ENCODE results near the gene DDX1. TPM values are rescaled to one million over a fixed set of nuclear protein-coding genes. Genes with fewer than 3 reads are reported as not detected.

Gene DDX1
- total RNA-seq, 2 donors from 2014 or later: 41.1 to 95.2 TPM

- Mint-ChIP-seq H3K4me1 (no peaks in the 10 kb centered on the region), H3K27me3 (peaks cover 3% of the 10 kb centered on the region), H3K36me3 (ENCODE audit: low read depth) (peaks cover 9% of the 10 kb centered on the region), H3K9me3 (peaks cover 5% of the 10 kb centered on the region), H3K27ac (no peak overlapping the region), H3K4me3 (no peak overlapping the region)
- no peak for ATAC-seq (replicated peaks)
Measured at GRCh38 chr2:15643791-15644585, 52.3 kb downstream of the DDX1 start.

- Mint-ChIP-seq H3K4me3 (no peak overlapping the region), H3K9me3 (peaks cover 5% of the 10 kb centered on the region), H3K27ac (no peak overlapping the region), H3K4me1 (no peaks in the 10 kb centered on the region), H3K36me3 (ENCODE audit: low read depth) (peaks cover 9% of the 10 kb centered on the region), H3K27me3 (peaks cover 3% of the 10 kb centered on the region)
- ATAC-seq (replicated peaks): no peak
Measured at GRCh38 chr2:15645300-15645699, 53.6 kb downstream of the DDX1 start.

- H3K9me3 Mint-ChIP-seq: peaks cover 5% of the 10 kb centered on the region
- H3K27ac Mint-ChIP-seq: no peak overlapping the region
- H3K36me3 Mint-ChIP-seq (ENCODE audit: low read depth): peaks cover 6% of the 10 kb centered on the region
- ATAC-seq (replicated peaks): no peak
- H3K27me3 Mint-ChIP-seq: peaks cover 3% of the 10 kb centered on the region
- no peak overlapping the region for H3K4me3 Mint-ChIP-seq
- H3K4me1 Mint-ChIP-seq: no peaks in the 10 kb centered on the region
Measured at GRCh38 chr2:15645720-15646385, 54.2 kb downstream of the DDX1 start.

- Mint-ChIP-seq H3K27me3 (peaks cover 3% of the 10 kb centered on the region), H3K9me3 (no peaks in the 10 kb centered on the region), H3K4me3 (no peak overlapping the region), H3K4me1 (no peaks in the 10 kb centered on the region), H3K36me3 (ENCODE audit: low read depth) (no peaks in the 10 kb centered on the region), H3K27ac (no peak overlapping the region)
- no peak for ATAC-seq (replicated peaks)
Measured at GRCh38 chr2:15646661-15647060, 55.0 kb downstream of the DDX1 start.

GRCh38 chr2:15647622-15648590 is 56.2 kb downstream of the DDX1 start:
- no peaks in the 10 kb centered on the region for H3K4me1 Mint-ChIP-seq
- no peaks in the 10 kb centered on the region for H3K36me3 Mint-ChIP-seq (ENCODE audit: low read depth)
- H3K27me3 Mint-ChIP-seq: peaks cover 3% of the 10 kb centered on the region
- no peak overlapping the region for H3K27ac Mint-ChIP-seq
- ATAC-seq (replicated peaks): no peak
- no peaks in the 10 kb centered on the region for H3K9me3 Mint-ChIP-seq
- H3K4me3 Mint-ChIP-seq: no peak overlapping the region

GRCh38 chr2:15648593-15649525 is 57.2 kb downstream of the DDX1 start:
- Mint-ChIP-seq H3K27ac (no peak overlapping the region), H3K27me3 (peaks cover 3% of the 10 kb centered on the region), H3K4me3 (no peak overlapping the region), H3K4me1 (no peaks in the 10 kb centered on the region), H3K36me3 (ENCODE audit: low read depth) (no peaks in the 10 kb centered on the region), H3K9me3 (no peaks in the 10 kb centered on the region)
- ATAC-seq (replicated peaks): no peak

GRCh38 chr2:15649561-15650255 is 58.0 kb downstream of the DDX1 start:
- Mint-ChIP-seq H3K27me3 (peaks cover 3% of the 10 kb centered on the region), H3K9me3 (no peaks in the 10 kb centered on the region), H3K4me3 (no peak overlapping the region), H3K36me3 (ENCODE audit: low read depth) (no peaks in the 10 kb centered on the region), H3K4me1 (no peaks in the 10 kb centered on the region), H3K27ac (no peak overlapping the region)
- ATAC-seq (replicated peaks): no peak

- H3K27ac Mint-ChIP-seq: no peak overlapping the region
- no peaks in the 10 kb centered on the region for H3K36me3 Mint-ChIP-seq (ENCODE audit: low read depth)
- H3K9me3 Mint-ChIP-seq: no peaks in the 10 kb centered on the region
- H3K4me3 Mint-ChIP-seq: no peak overlapping the region
- H3K27me3 Mint-ChIP-seq: peaks cover 5% of the 10 kb centered on the region
- ATAC-seq (replicated peaks): no peak
- H3K4me1 Mint-ChIP-seq: no peaks in the 10 kb centered on the region
Measured at GRCh38 chr2:15650616-15651366, 59.1 kb downstream of the DDX1 start.

GRCh38 chr2:15651367-15651727 is 59.7 kb downstream of the DDX1 start:
- H3K4me3 Mint-ChIP-seq: no peak overlapping the region
- H3K9me3 Mint-ChIP-seq: no peaks in the 10 kb centered on the region
- H3K27ac Mint-ChIP-seq: no peak overlapping the region
- H3K4me1 Mint-ChIP-seq: no peaks in the 10 kb centered on the region
- no peaks in the 10 kb centered on the region for H3K36me3 Mint-ChIP-seq (ENCODE audit: low read depth)
- ATAC-seq (replicated peaks): no peak
- H3K27me3 Mint-ChIP-seq: peaks cover 5% of the 10 kb centered on the region

- Mint-ChIP-seq H3K27me3 (peaks cover 5% of the 10 kb centered on the region), H3K9me3 (no peaks in the 10 kb centered on the region), H3K27ac (no peak overlapping the region), H3K4me3 (no peak overlapping the region), H3K36me3 (ENCODE audit: low read depth) (no peaks in the 10 kb centered on the region), H3K4me1 (no peaks in the 10 kb centered on the region)
- no peak for ATAC-seq (replicated peaks)
Measured at GRCh38 chr2:15652252-15652651, 60.6 kb downstream of the DDX1 start.

- no peak overlapping the region for H3K27ac Mint-ChIP-seq
- peaks cover 5% of the 10 kb centered on the region for H3K27me3 Mint-ChIP-seq
- H3K36me3 Mint-ChIP-seq (ENCODE audit: low read depth): no peaks in the 10 kb centered on the region
- H3K4me3 Mint-ChIP-seq: no peak overlapping the region
- H3K9me3 Mint-ChIP-seq: no peaks in the 10 kb centered on the region
- no peaks in the 10 kb centered on the region for H3K4me1 Mint-ChIP-seq
- no peak for ATAC-seq (replicated peaks)
Measured at GRCh38 chr2:15652801-15653200, 61.1 kb downstream of the DDX1 start.

- Mint-ChIP-seq H3K4me1 (no peaks in the 10 kb centered on the region), H3K36me3 (ENCODE audit: low read depth) (no peaks in the 10 kb centered on the region), H3K27ac (no peak overlapping the region), H3K4me3 (no peak overlapping the region), H3K9me3 (peaks cover 4% of the 10 kb centered on the region), H3K27me3 (peaks cover 11% of the 10 kb centered on the region)
- no peak for ATAC-seq (replicated peaks)
Measured at GRCh38 chr2:15653806-15654726, 62.4 kb downstream of the DDX1 start.

All from activated T-helper 17 cell treated with anti-CD3 and anti-CD28 coated beads, Interleukin-2, amount 50 U/mL, for 72 hours (primary cell).